ENCODE results near the gene NEK5.

NEK5 gene

GRCh38 chr13:52127378-52127777 is 1.5 kb downstream of the NEK5 start:
- H3K4me3 ChIP-seq (ENCODE audit: low read depth, low read length), result no peak overlapping the region
- TF ChIP-seq CTCF (IDR thresholded peaks at IDR 0.05; ENCODE audit: insufficient read depth, low read length, missing control alignments), result no peak
- ChIA-PET CTCF (interaction anchor here (0.6 to 5.2 kb wide), 39 partner anchors 10 to 1002 kb away, joined by 3 to 115 read pairs (median 4); no protein-coding TSS in a partner anchor), POLR2A (interaction anchor here (0.9 kb wide), 1 partner anchor 323 kb away, joined by 3 read pairs; the partner anchor contains the start of gene VPS36)
- no peak for DNase-seq (ENCODE audit: low read depth, low spot score)

GRCh38 chr13:52125547-52125946 is 3.3 kb downstream of the NEK5 start:
- H3K4me3 ChIP-seq (ENCODE audit: low read depth, low read length), result no peak overlapping the region
- POLR2A ChIA-PET, result no interaction called here
- DNase-seq (ENCODE audit: low read depth, low spot score), result no peak
- CTCF ChIA-PET, result interaction anchor here (1.0 to 5.2 kb wide), 8 partner anchors 13 to 313 kb away, joined by 3 to 115 read pairs (median 6); no protein-coding TSS in a partner anchor
- no peak for TF ChIP-seq CTCF (IDR thresholded peaks at IDR 0.05; ENCODE audit: insufficient read depth, low read length, missing control alignments)

GRCh38 chr13:52118595-52118994 is 10.3 kb downstream of the NEK5 start:
- CTCF ChIA-PET, result interaction anchor here (0.9 kb wide), 1 partner anchor 10 kb away, joined by 6 read pairs; the partner anchor contains the start of gene NEK5

GRCh38 chr13:52118095-52118494 is 10.8 kb downstream of the NEK5 start:
- H3K4me3 ChIP-seq (ENCODE audit: low read depth, low read length), result no peak overlapping the region
- POLR2A ChIA-PET, result no interaction called here
- CTCF ChIA-PET, result interaction anchor here (1.4 kb wide), 1 partner anchor 10 kb away, joined by 11 read pairs; the partner anchor contains the start of gene NEK5
- DNase-seq (ENCODE audit: low read depth, low spot score), result no peak
- no peak for TF ChIP-seq CTCF (IDR thresholded peaks at IDR 0.05; ENCODE audit: insufficient read depth, low read length, missing control alignments)

More at GRCh38 chr13:52118595-52118994, 10.3 kb downstream of the NEK5 start:
- H3K4me3 ChIP-seq (ENCODE audit: low read depth, low read length), result no peak overlapping the region
- no peak for TF ChIP-seq CTCF (IDR thresholded peaks at IDR 0.05; ENCODE audit: insufficient read depth, low read length, missing control alignments)
- DNase-seq (ENCODE audit: low read depth, low spot score), result no peak
- POLR2A ChIA-PET, result no interaction called here

- no peak for TF ChIP-seq CTCF (IDR thresholded peaks at IDR 0.05; ENCODE audit: insufficient read depth, low read length, missing control alignments)
- no peak overlapping the region for H3K4me3 ChIP-seq (ENCODE audit: low read depth, low read length)
- ChIA-PET CTCF (interaction anchor here (1.2 kb wide), 1 partner anchor 14 kb away, joined by 7 read pairs; no protein-coding TSS in a partner anchor), POLR2A (no interaction called here)
- no peak for DNase-seq (ENCODE audit: low read depth, low spot score)
Observed at GRCh38 chr13:52112591-52112990, 16.3 kb downstream of the NEK5 start.

- POLR2A ChIA-PET, result no interaction called here
- TF ChIP-seq CTCF (IDR thresholded peaks at IDR 0.05; ENCODE audit: insufficient read depth, low read length, missing control alignments), result no peak
- no peak for DNase-seq (ENCODE audit: low read depth, low spot score)
- CTCF ChIA-PET, result no interaction called here
- H3K4me3 ChIP-seq (ENCODE audit: low read depth, low read length), result no peak overlapping the region
Observed at GRCh38 chr13:52109116-52109670, 19.7 kb downstream of the NEK5 start.
